Neural progenitor cell (in vitro differentiated cells): Measurements from ENCODE around the gene RARS2. TPM values are rescaled to one million over a fixed set of nuclear protein-coding genes. Genes with fewer than 3 reads are reported as not detected.

Experiments
- DNase-seq: peaks from one replicate; pipeline ENCODE4 v3.0.0-alpha.2; 2016; ENCODE audit warnings: low spot score
- H2AFZ ChIP-seq: fragments of 200-600 bp; sonication (generic); replicated peaks from 2 replicates; pipeline ENCODE4 v1.6.1; 2016; ENCODE audit warnings: antibody characterized with exemption
- H3F3A ChIP-seq: fragments of 200-600 bp; sonication (generic); 2 replicates; pipeline ENCODE4 v1.6.1; 2016; ENCODE audit warnings: antibody characterized with exemption, low read depth
- H3K27ac ChIP-seq: fragments of 200-600 bp; sonication (generic); 2 replicates; pipeline ENCODE4 v1.5.1; 2016; ENCODE audit warnings: mild to moderate bottlenecking
- H3K27me3 ChIP-seq: fragments of 200-600 bp; sonication (generic); 2 replicates; pipeline ENCODE4 v1.6.1; 2016; ENCODE audit warnings: mild to moderate bottlenecking, moderate library complexity
- H3K36me3 ChIP-seq: fragments of 200-600 bp; sonication (generic); 2 replicates; pipeline ENCODE4 v1.5.1; 2016
- H3K4me1 ChIP-seq: fragments of 200-600 bp; sonication (generic); 2 replicates; pipeline ENCODE4 v1.6.1; 2016; ENCODE audit warnings: mixed run types
- H3K4me2 ChIP-seq: fragments of 200-600 bp; sonication (generic); 2 replicates; pipeline ENCODE4 v1.6.1; 2016
- H3K4me3 ChIP-seq: fragments of 200-600 bp; sonication (generic); 2 replicates; pipeline ENCODE4 v1.5.1; 2016
- H3K79me2 ChIP-seq: fragments of 200-600 bp; sonication (generic); 2 replicates; pipeline ENCODE4 v1.6.1; 2016; ENCODE audit warnings: low read depth
- H3K9ac ChIP-seq: fragments of 200-600 bp; sonication (generic); 2 replicates; pipeline ENCODE4 v1.6.1; 2016
- H3K9me3 ChIP-seq: fragments of 200-600 bp; sonication (generic); 2 replicates; pipeline ENCODE4 v1.5.1; 2016; ENCODE audit warnings: low read depth
- H4K20me1 ChIP-seq: fragments of 200-600 bp; sonication (generic); 2 replicates; pipeline ENCODE4 v1.6.1; 2016; ENCODE audit warnings: low read depth
- H3K27ac Mint-ChIP-seq: 3 replicates; pipeline ENCODE4 v1.8.0; 2021; ENCODE audit warnings: mixed read lengths
- H3K27me3 Mint-ChIP-seq: 2 replicates; pipeline ENCODE4 v1.8.0; 2022; ENCODE audit warnings: low read depth, mild to moderate bottlenecking, inconsistent platforms, moderate library complexity, mixed read lengths; ENCODE audit not compliant: insufficient read depth
- H3K36me3 Mint-ChIP-seq: 3 replicates; pipeline ENCODE4 v1.8.0; 2021; ENCODE audit warnings: mixed read lengths
- H3K4me1 Mint-ChIP-seq: 3 replicates; pipeline ENCODE4 v1.8.0; 2021; ENCODE audit warnings: mixed read lengths
- H3K4me3 Mint-ChIP-seq: 3 replicates; pipeline ENCODE4 v1.8.0; 2021; ENCODE audit warnings: mild to moderate bottlenecking, moderate library complexity, mixed read lengths
- H3K9me3 Mint-ChIP-seq: 3 replicates; pipeline ENCODE4 v1.8.0; 2020; ENCODE audit warnings: mixed read lengths
- EZH2 ChIP-seq: fragments of 200-600 bp; sonication (generic); IDR thresholded peaks from 2 replicates; pipeline ENCODE4 v1.6.1; 2017; ENCODE audit warnings: antibody characterized with exemption, mild to moderate bottlenecking, moderate library complexity
- EZH2phosphoT487 ChIP-seq: fragments of 200-600 bp; sonication (generic); IDR thresholded peaks from 2 replicates; pipeline ENCODE4 v1.6.1; 2017; ENCODE audit warnings: antibody characterized with exemption
- total RNA-seq: library from RNA; depleted of rRNA; stranded (reverse); fragments of >200 nt; gene quantifications from 2 replicates; pipeline ENCODE4 v1.2.3, GENCODE V29; 2015; ENCODE audit warnings: low replicate concordance
- TF ChIP-seq, protein P1 (sequence below): fragments of 200-600 bp; sonication (generic); IDR thresholded peaks from 2 replicates; pipeline ENCODE4 v1.5.1; 2017; ENCODE audit warnings: antibody characterized with exemption, mild to moderate bottlenecking

The RARS2 gene
- total RNA-seq, 1 donor from 2014 or later = 53.6 TPM

GRCh38 chr6:87541744-87542143, 48.0 kb downstream of the RARS2 start:
- Histone ChIP-seq H3K79me2 (no peaks in the 10 kb centered on the region), H3K27ac (no peak overlapping the region), H2AFZ (no peak overlapping the region), H4K20me1 (no peaks in the 10 kb centered on the region), H3K27me3 (no peaks in the 10 kb centered on the region), H3K4me1 (no peaks in the 10 kb centered on the region), H3K36me3 (peaks cover 13% of the 10 kb centered on the region), H3K4me3 (no peak overlapping the region), H3K9ac (no peak overlapping the region), H3K9me3 (no peaks in the 10 kb centered on the region), H3K4me2 (no peak overlapping the region), H3F3A (no peaks in the 10 kb centered on the region)
- Mint-ChIP-seq H3K4me3 (no peak overlapping the region), H3K9me3 (no peaks in the 10 kb centered on the region), H3K4me1 (no peaks in the 10 kb centered on the region), H3K27me3 (no peaks in the 10 kb centered on the region), H3K36me3 (peaks cover 26% of the 10 kb centered on the region), H3K27ac (no peak overlapping the region)
- DNase-seq = no peak
- TF ChIP-seq EZH2 = no peak
- TF ChIP-seq EZH2phosphoT487 = no peak
- TF ChIP-seq, protein P1, sequence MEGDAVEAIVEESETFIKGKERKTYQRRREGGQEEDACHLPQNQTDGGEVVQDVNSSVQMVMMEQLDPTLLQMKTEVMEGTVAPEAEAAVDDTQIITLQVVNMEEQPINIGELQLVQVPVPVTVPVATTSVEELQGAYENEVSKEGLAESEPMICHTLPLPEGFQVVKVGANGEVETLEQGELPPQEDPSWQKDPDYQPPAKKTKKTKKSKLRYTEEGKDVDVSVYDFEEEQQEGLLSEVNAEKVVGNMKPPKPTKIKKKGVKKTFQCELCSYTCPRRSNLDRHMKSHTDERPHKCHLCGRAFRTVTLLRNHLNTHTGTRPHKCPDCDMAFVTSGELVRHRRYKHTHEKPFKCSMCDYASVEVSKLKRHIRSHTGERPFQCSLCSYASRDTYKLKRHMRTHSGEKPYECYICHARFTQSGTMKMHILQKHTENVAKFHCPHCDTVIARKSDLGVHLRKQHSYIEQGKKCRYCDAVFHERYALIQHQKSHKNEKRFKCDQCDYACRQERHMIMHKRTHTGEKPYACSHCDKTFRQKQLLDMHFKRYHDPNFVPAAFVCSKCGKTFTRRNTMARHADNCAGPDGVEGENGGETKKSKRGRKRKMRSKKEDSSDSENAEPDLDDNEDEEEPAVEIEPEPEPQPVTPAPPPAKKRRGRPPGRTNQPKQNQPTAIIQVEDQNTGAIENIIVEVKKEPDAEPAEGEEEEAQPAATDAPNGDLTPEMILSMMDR = no peak

- Histone ChIP-seq H2AFZ (no peak overlapping the region), H3K36me3 (peaks cover 13% of the 10 kb centered on the region), H3K9me3 (no peaks in the 10 kb centered on the region), H4K20me1 (no peaks in the 10 kb centered on the region), H3K4me3 (no peak overlapping the region), H3K9ac (no peak overlapping the region), H3K4me2 (no peak overlapping the region), H3K27me3 (no peaks in the 10 kb centered on the region), H3K4me1 (no peaks in the 10 kb centered on the region), H3F3A (no peaks in the 10 kb centered on the region), H3K27ac (no peak overlapping the region), H3K79me2 (no peaks in the 10 kb centered on the region)
- Mint-ChIP-seq H3K36me3 (peaks cover 26% of the 10 kb centered on the region), H3K27ac (no peak overlapping the region), H3K4me3 (no peak overlapping the region), H3K4me1 (no peaks in the 10 kb centered on the region), H3K27me3 (no peaks in the 10 kb centered on the region), H3K9me3 (no peaks in the 10 kb centered on the region)
- DNase-seq = no peak
- TF ChIP-seq, protein P1 = no peak
- no peak for TF ChIP-seq EZH2
- no peak for TF ChIP-seq EZH2phosphoT487
Observed at GRCh38 chr6:87541041-87541440, 48.7 kb downstream of the RARS2 start.

GRCh38 chr6:87540539-87540938, 49.2 kb downstream of the RARS2 start:
- no peak for DNase-seq
- H3K4me1 Mint-ChIP-seq = no peaks in the 10 kb centered on the region
- H3K36me3 ChIP-seq = peaks cover 13% of the 10 kb centered on the region
- H4K20me1 ChIP-seq = no peaks in the 10 kb centered on the region
- no peaks in the 10 kb centered on the region for H3K9me3 Mint-ChIP-seq
- no peaks in the 10 kb centered on the region for H3K4me1 ChIP-seq
- no peak overlapping the region for H3K9ac ChIP-seq
- H3K27ac Mint-ChIP-seq = no peak overlapping the region
- no peaks in the 10 kb centered on the region for H3K9me3 ChIP-seq
- TF ChIP-seq EZH2 (no peak), EZH2phosphoT487 (no peak)
- TF ChIP-seq, protein P1 = no peak
- H3K27me3 ChIP-seq = no peaks in the 10 kb centered on the region
- H3K27ac ChIP-seq = no peak overlapping the region
- H3K27me3 Mint-ChIP-seq = no peaks in the 10 kb centered on the region
- no peaks in the 10 kb centered on the region for H3F3A ChIP-seq
- no peak overlapping the region for H3K4me3 ChIP-seq
- H2AFZ ChIP-seq = no peak overlapping the region
- peaks cover 26% of the 10 kb centered on the region for H3K36me3 Mint-ChIP-seq
- H3K79me2 ChIP-seq = no peaks in the 10 kb centered on the region
- H3K4me3 Mint-ChIP-seq = no peak overlapping the region
- no peak overlapping the region for H3K4me2 ChIP-seq
